Epithelial cell of proximal tubule (primary cell): ENCODE measurements around the gene MYO3B. TPM values are rescaled to one million over a fixed set of nuclear protein-coding genes. Genes with fewer than 3 reads are reported as not detected.

Experiments
- DNase-seq: peaks from one replicate; pipeline ENCODE4 v3.0.0-alpha.2; 2011; ENCODE audit warnings: low read depth
- H3K4me3 ChIP-seq: 2 replicates; pipeline ENCODE4 v1.5.1; 2011; ENCODE audit warnings: low read depth, mild to moderate bottlenecking, low read length
- CTCF ChIP-seq: conservative IDR thresholded peaks from 2 replicates; pipeline ENCODE4 v1.5.1; 2012; ENCODE audit warnings: low read depth, mild to moderate bottlenecking, low read length
- total RNA-seq: library from RNA; depleted of rRNA; stranded (reverse); fragments of >200 nt; gene quantifications from 2 replicates; pipeline ENCODE4 v1.2.3, GENCODE V29; 2015

The MYO3B gene
- total RNA-seq, 1 donor from 2014 or later = 0.35 TPM

DNA sequence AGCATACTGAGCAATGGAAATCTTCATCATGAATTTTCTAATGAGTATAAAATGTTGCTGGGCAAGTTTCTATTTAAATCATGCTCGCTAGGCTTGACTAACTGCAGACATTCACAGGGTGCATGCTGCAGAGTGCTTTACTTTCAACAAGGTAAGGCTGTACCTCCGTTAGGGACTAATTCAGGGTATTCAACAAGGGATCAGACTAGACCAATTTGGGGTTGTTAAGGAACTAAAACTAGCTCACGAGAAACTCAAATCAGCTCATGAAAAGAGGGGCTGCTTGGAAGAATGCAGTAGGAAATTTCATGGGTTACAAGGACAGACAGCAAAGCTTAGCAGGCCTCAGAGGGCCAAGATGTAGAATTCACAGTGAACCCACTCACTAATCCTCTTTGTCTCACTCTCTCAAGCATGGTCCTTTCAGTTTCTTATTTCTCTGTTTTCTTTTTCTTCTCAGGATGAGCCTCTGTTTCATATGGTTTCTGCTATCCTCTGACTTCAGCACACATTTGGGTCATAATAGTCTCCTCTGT, 2.2 kb downstream of the MYO3B start:
- DNase-seq = no peak
- H3K4me3 ChIP-seq = no peak overlapping the region
- TF ChIP-seq CTCF = no peak

GRCh38 chr2:170181602-170182001, 3.7 kb downstream of the MYO3B start:
- no peak overlapping the region for H3K4me3 ChIP-seq
- TF ChIP-seq CTCF = no peak
- DNase-seq = no peak

GRCh38 chr2:170185319-170185718, 7.4 kb downstream of the MYO3B start:
- DNase-seq = no peak
- no peak for TF ChIP-seq CTCF
- H3K4me3 ChIP-seq = no peak overlapping the region

DNA sequence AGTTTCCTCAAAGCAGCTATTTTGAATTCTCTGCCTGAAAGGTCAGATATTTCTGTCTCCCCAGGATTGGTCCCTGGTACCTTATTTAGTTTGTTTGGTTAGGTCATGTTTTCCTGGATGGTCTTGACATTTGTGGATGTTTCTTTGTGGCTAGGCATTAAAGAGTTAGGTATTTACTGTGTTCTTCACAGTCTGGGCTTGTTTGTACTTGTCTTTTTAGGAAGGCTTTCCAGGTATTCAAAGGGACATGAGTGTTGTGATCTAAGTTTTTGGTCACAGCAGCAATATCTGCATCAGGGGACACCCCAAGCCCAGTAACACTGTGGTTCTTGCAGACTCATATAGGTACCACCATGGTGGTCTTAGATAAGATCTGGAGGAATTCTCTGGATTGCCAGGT, 11.8 kb downstream of the MYO3B start:
- no peak overlapping the region for H3K4me3 ChIP-seq
- DNase-seq = no peak
- TF ChIP-seq CTCF = no peak

- no peak for TF ChIP-seq CTCF
- DNase-seq = no peak
- H3K4me3 ChIP-seq = no peak overlapping the region
These were observed 12.2 kb downstream of the MYO3B start for GRCh38 chr2:170190172-170190571.

GRCh38 chr2:170191166-170191866, 13.4 kb downstream of the MYO3B start:
- DNase-seq = no peak
- no peak for TF ChIP-seq CTCF

DNA sequence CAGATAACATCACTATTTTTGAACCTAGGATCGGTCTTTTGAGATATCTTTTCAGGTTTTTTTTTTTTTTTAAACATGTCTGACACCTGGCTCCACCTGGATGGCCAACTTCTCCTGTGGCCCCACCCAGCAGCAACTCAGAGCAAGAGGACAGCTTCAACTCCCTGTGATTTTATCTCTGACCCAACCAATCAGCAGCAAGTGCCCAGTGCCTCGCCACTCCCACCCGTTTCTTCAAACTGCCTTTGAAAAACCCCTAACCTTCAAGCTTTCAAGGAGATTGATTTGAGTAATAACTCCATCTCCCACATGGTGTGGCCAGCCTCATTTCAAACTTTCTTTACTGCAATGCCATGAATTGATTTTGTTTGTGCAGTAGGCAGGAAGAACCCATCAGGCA, 19.0 kb downstream of the MYO3B start:
- no peak overlapping the region for H3K4me3 ChIP-seq
- DNase-seq = no peak
- TF ChIP-seq CTCF = no peak

More at GRCh38 chr2:170191166-170191866, 13.4 kb downstream of the MYO3B start:
- H3K4me3 ChIP-seq = no peak overlapping the region
